Putamen (tissue), 1 donor: Measurements from ENCODE around the gene AOC1.

Experiments used
- DNase-seq: peaks from one replicate; pipeline ENCODE4 v3.0.0-alpha.2; 2016; ENCODE audit warnings: low spot score

Gene AOC1

GRCh38 chr7:150831851-150832250, 20.5 kb upstream of the AOC1 start:
- DNase-seq: no peak

GRCh38 chr7:150835019-150835418, 17.3 kb upstream of the AOC1 start:
- DNase-seq: no peak

- DNase-seq: no peak
Measured at GRCh38 chr7:150835702-150836280, 16.5 kb upstream of the AOC1 start.

GRCh38 chr7:150838965-150839650, 13.2 kb upstream of the AOC1 start:
- no peak for DNase-seq

- DNase-seq: no peak
Measured at GRCh38 chr7:150842018-150842417, 10.3 kb upstream of the AOC1 start.

GRCh38 chr7:150842716-150843115, 9.6 kb upstream of the AOC1 start:
- no peak for DNase-seq

- peak; percentile 5 for DNase-seq
Measured at GRCh38 chr7:150845421-150845861, 6.9 kb upstream of the AOC1 start.

GRCh38 chr7:150846291-150847115, 5.8 kb upstream of the AOC1 start:
- no peak for DNase-seq

- DNase-seq: no peak
Measured at GRCh38 chr7:150847536-150847935, 4.8 kb upstream of the AOC1 start.

GRCh38 chr7:150848111-150848510, 4.2 kb upstream of the AOC1 start:
- no peak for DNase-seq

GRCh38 chr7:150848561-150849115, 3.7 kb upstream of the AOC1 start:
- no peak for DNase-seq

GRCh38 chr7:150849204-150849775, 3.0 kb upstream of the AOC1 start:
- no peak for DNase-seq

- DNase-seq: no peak
Measured at GRCh38 chr7:150850273-150850672, 2.0 kb upstream of the AOC1 start.

GRCh38 chr7:150851492-150852370, 586 bp upstream of the AOC1 start:
- no peak for DNase-seq

GRCh38 chr7:150854066-150855000, 2.0 kb downstream of the AOC1 start:
- no peak for DNase-seq

GRCh38 chr7:150855046-150855445, 2.7 kb downstream of the AOC1 start:
- no peak for DNase-seq

- no peak for DNase-seq
Measured at GRCh38 chr7:150855476-150856302, 3.4 kb downstream of the AOC1 start.

GRCh38 chr7:150856303-150857275, 4.3 kb downstream of the AOC1 start:
- no peak for DNase-seq
